B cell (primary cell): Measurements from ENCODE around the gene DPY19L1. TPM values are rescaled to one million over a fixed set of nuclear protein-coding genes. Genes with fewer than 3 reads are reported as not detected.

ENCODE experiments used
- ATAC-seq: fragments of 200-7000 bp; cut with Tn5 transposase; one replicate; pipeline ENCODE4 v1.10.0; 2021; ENCODE audit warnings: low read depth, mild to moderate bottlenecking, moderate number of reproducible peaks, moderate library complexity
- CTCF ChIA-PET: fragments of 350-600 bp; sonication (Branson Sonifier 250); formaldehyde crosslinking; loops from one replicate; lab custom pipeline; 2021; ENCODE audit warnings: antibody characterized with exemption, inconsistent platforms; lab: Charles Lee
- POLR2A ChIA-PET: fragments of 350-600 bp; sonication (Branson Sonifier 250); formaldehyde crosslinking; loops from one replicate; lab custom pipeline; 2021; ENCODE audit warnings: antibody characterized with exemption; lab: Charles Lee
- DNase-seq: peaks from one replicate; pipeline ENCODE4 v3.0.0; 2013
- H2AFZ ChIP-seq: 2 replicates; pipeline ENCODE4 v1.6.1; 2012; ENCODE audit warnings: mild to moderate bottlenecking, low read depth, low read length; ENCODE audit not compliant: insufficient read depth, poor library complexity, severe bottlenecking
- H3K27ac ChIP-seq, 2 donors: 1 replicate in 1 of 2; 2 replicates in 1 of 2; pipeline ENCODE4 v1.5.1; 2012 to 2013; ENCODE audit warnings: low read length in 2 of 2, mild to moderate bottlenecking in 2 of 2, moderate library complexity in 1 of 2
- H3K27me3 ChIP-seq, 4 experiments: fragments of 200-600 bp in 1 of 4; sonication (generic) in 1 of 4; replicated peaks in 1 of 4; 1 replicate in 2 of 4; 2 replicates in 2 of 4; pipeline versions ENCODE4 v1.6.1 to v1.7.0; 2013 to 2016; ENCODE audit warnings: low read length in 3 of 4, mild to moderate bottlenecking in 2 of 4, mixed read lengths in 1 of 4, moderate library complexity in 1 of 4; ENCODE audit not compliant: insufficient read depth in 4 of 4, control insufficient read depth in 3 of 4; ENCODE audit errors: control extremely low read depth in 1 of 4
- H3K36me3 ChIP-seq, 2 experiments: replicated peaks in 1 of 2; 1 replicate in 1 of 2; 2 replicates in 1 of 2; pipeline versions ENCODE4 v1.6.1 to v1.7.1; 2013; ENCODE audit warnings: low read length in 1 of 2; ENCODE audit not compliant: insufficient read depth in 2 of 2, control insufficient read depth in 1 of 2; ENCODE audit errors: control extremely low read depth in 1 of 2, extremely low read depth in 1 of 2
- H3K4me1 ChIP-seq, 2 donors: fragments of 200-600 bp in 1 of 2; sonication (generic) in 1 of 2; 1 replicate in 1 of 2; 2 replicates in 1 of 2; pipeline versions ENCODE4 v1.5.1 to v1.6.1; 2013 to 2017; ENCODE audit warnings: low read length in 2 of 2; ENCODE audit not compliant: control insufficient read depth in 2 of 2, insufficient read depth in 2 of 2
- H3K4me2 ChIP-seq: replicated peaks from 2 replicates; pipeline ENCODE3; 2012; ENCODE audit warnings: mild to moderate bottlenecking, low read depth, low read length; ENCODE audit not compliant: poor library complexity, severe bottlenecking
- H3K4me3 ChIP-seq, 5 experiments: fragments of 200-600 bp in 1 of 5; sonication (generic) in 1 of 5; 1 replicate in 3 of 5; 2 replicates in 2 of 5; pipeline versions ENCODE4 v1.5.1 to v1.7.0; 2011 to 2016; ENCODE audit warnings: low read length in 4 of 5, mild to moderate bottlenecking in 4 of 5, low read depth in 2 of 5, control low read depth in 1 of 5, moderate library complexity in 1 of 5; ENCODE audit not compliant: insufficient read depth in 1 of 5; ENCODE audit errors: control extremely low read depth in 1 of 5, extremely low read depth in 1 of 5
- H3K79me2 ChIP-seq: fragments of 200-600 bp; sonication (generic); one replicate; pipeline ENCODE4 v1.6.0; 2016; ENCODE audit warnings: low read length; ENCODE audit not compliant: control insufficient read depth, insufficient read depth
- H3K9ac ChIP-seq: fragments of 200-600 bp; sonication (generic); 2 replicates; pipeline ENCODE4 v1.6.1; 2017; ENCODE audit warnings: mild to moderate bottlenecking, low read length, moderate library complexity
- H3K9me3 ChIP-seq, 3 donors: one replicate each; pipeline versions ENCODE4 v1.6.1 to v1.7.1; 2013; ENCODE audit warnings: low read length in 2 of 3; ENCODE audit not compliant: control insufficient read depth in 2 of 3, insufficient read depth in 1 of 3; ENCODE audit errors: control extremely low read depth in 1 of 3
- H4K20me1 ChIP-seq: 2 replicates; pipeline ENCODE4 v1.6.0; 2012; ENCODE audit warnings: mild to moderate bottlenecking, low read length; ENCODE audit not compliant: insufficient read depth, control insufficient read depth, poor library complexity, severe bottlenecking
- H3K27ac Mint-ChIP-seq: one replicate; pipeline ENCODE4 v1.8.0; 2021; ENCODE audit warnings: mixed read lengths
- H3K27me3 Mint-ChIP-seq: one replicate; pipeline ENCODE4 v1.8.0; 2021; ENCODE audit warnings: mixed read lengths
- H3K4me1 Mint-ChIP-seq: one replicate; pipeline ENCODE4 v1.8.0; 2021; ENCODE audit warnings: mixed read lengths
- H3K4me3 Mint-ChIP-seq: one replicate; pipeline ENCODE4 v1.8.0; 2021; ENCODE audit warnings: mixed read lengths
- H3K9me3 Mint-ChIP-seq: one replicate; pipeline ENCODE4 v1.8.0; 2022; ENCODE audit warnings: mixed read lengths; ENCODE audit not compliant: insufficient read depth
- EZH2 ChIP-seq: IDR thresholded peaks from 2 replicates; pipeline ENCODE4 v1.6.1; 2012; ENCODE audit warnings: borderline replicate concordance, low read depth, mild to moderate bottlenecking, moderate library complexity, low read length; ENCODE audit not compliant: insufficient read depth, poor library complexity, severe bottlenecking
- WGBS: methylation state at CpG from one replicate; pipeline ENCODE4 v1.1.5; 2013; ENCODE audit warnings: missing lambda C conversion rate; ENCODE audit not compliant: insufficient coverage; 5-methylcytosine and 5-hydroxymethylcytosine counted together
- intact Hi-C: fragments of 100-400 bp; cut with micrococcal nuclease; formaldehyde crosslinking; loops from one replicate; pipeline ENCODE4 v1.10.0; 2022
- polyA plus RNA-seq: library from polyadenylated mRNA; depleted of rRNA; stranded (reverse); fragments of >200 nt; gene quantifications from 2 replicates; pipeline ENCODE4 v1.2.3, GENCODE V29; 2012
- total RNA-seq, 2 donors: library from RNA; stranded (reverse); fragments of 120-200 nt in 1 of 2; gene quantifications; 1 replicate in 1 of 2; 2 replicates in 1 of 2; pipeline versions ENCODE4 v1.2.3 to v1.2.4, GENCODE V29; 2013 to 2022
- TF ChIP-seq, protein P1 (sequence below): fragments of 200-600 bp; IDR thresholded peaks from one replicate; pipeline ENCODE4 v1.8.0; 2022; ENCODE audit warnings: antibody characterized with exemption, mild to moderate bottlenecking

Gene DPY19L1
- total and polyA plus RNA-seq, 2 donors (not counting 1 experiment from before 2014, with no cell fraction given) = 2.0 to 13.0 TPM

DNA sequence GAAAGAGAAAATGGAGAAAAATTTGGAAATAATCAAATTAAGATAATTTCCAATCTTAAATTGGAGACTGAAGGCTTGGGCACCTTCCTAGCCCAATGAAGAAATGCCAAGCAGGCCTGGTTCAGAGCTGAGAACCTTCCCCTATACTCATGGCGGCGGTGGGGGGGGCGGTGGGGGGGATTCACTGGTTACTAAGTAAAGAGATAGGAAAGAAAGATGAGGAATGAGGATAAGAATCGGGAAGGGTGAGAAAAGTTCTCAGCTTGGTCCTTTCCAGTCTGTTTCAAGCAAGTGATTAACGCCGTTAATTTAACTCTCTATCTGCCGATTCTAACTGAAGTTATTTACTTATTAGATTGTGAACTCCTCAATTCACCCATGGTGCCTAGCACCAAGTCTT lies 41.5 kb downstream of the DPY19L1 start:
- intact Hi-C loops = no loop called here
- Mint-ChIP-seq H3K9me3 (no peaks in the 10 kb centered on the region), H3K4me1 (no peaks in the 10 kb centered on the region), H3K27ac (no peak overlapping the region), H3K4me3 (no peak overlapping the region), H3K27me3 (no peaks in the 10 kb centered on the region)
- no peak overlapping the region for H3K27ac ChIP-seq
- no peaks in the 10 kb centered on the region for H3K9me3 ChIP-seq
- H3K4me1 ChIP-seq = no peaks in the 10 kb centered on the region
- H3K4me2 ChIP-seq = no peak overlapping the region
- H3K79me2 ChIP-seq = no peaks in the 10 kb centered on the region
- no peak overlapping the region for H2AFZ ChIP-seq
- H4K20me1 ChIP-seq = no peaks in the 10 kb centered on the region
- TF ChIP-seq EZH2 = no peak
- TF ChIP-seq, protein P1, sequence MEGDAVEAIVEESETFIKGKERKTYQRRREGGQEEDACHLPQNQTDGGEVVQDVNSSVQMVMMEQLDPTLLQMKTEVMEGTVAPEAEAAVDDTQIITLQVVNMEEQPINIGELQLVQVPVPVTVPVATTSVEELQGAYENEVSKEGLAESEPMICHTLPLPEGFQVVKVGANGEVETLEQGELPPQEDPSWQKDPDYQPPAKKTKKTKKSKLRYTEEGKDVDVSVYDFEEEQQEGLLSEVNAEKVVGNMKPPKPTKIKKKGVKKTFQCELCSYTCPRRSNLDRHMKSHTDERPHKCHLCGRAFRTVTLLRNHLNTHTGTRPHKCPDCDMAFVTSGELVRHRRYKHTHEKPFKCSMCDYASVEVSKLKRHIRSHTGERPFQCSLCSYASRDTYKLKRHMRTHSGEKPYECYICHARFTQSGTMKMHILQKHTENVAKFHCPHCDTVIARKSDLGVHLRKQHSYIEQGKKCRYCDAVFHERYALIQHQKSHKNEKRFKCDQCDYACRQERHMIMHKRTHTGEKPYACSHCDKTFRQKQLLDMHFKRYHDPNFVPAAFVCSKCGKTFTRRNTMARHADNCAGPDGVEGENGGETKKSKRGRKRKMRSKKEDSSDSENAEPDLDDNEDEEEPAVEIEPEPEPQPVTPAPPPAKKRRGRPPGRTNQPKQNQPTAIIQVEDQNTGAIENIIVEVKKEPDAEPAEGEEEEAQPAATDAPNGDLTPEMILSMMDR = no peak
- WGBS = 100% methylated on average over 2 of the region's 7 CpGs
- ChIA-PET CTCF (no interaction called here), POLR2A (no interaction called here)
- ATAC-seq (no peak), DNase-seq (no peak)
- no peaks in the 10 kb centered on the region for H3K36me3 ChIP-seq
- no peak overlapping the region for H3K4me3 ChIP-seq
- no peaks in the 10 kb centered on the region for H3K27me3 ChIP-seq
- H3K9ac ChIP-seq = no peak overlapping the region

DNA sequence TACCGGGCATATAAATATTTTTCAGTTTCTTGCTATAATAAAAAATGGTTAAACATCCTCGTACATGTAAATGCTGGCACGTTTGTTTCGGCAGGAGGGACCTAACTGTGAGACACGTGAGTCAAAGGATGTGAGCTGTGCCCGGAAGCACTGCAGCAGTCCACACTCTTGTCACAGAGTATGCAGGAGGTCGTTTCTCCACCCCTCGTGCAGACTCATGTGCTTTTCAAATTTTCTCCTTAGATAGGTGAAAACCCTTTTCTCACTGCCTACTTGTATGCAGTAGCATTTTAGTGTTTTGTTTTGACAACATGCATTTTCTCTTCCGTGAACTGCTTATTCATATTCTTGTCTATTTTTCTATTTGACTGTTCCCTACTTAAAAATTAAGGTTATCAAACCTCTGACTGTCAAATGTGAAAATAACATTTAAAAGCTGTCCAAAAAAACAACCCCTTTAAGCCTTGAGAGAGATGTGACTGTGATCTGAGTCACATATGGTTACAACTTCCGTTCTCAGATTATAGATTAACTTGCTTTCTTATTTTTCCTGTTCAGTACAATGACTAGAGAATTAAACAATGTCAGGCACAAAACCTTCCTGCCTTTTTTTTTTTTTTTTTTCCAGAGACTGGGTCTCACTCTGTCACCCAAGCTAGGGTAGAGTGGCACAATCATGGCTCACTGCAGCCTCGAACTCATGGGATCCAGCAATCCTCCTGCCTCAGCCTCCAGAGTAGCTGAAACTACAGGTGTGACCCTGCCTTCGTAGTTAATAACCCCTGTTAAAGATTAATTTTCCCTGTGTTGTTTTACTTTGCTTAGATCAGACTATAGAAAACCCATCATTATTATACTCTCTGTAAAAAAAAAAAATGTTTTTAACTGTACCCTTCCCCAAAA lies 45.1 kb downstream of the DPY19L1 start:
- Histone ChIP-seq H3K4me3 (peak overlapping the region in 1 of 5 experiments; percentile 11), H4K20me1 (no peaks in the 10 kb centered on the region), H3K9me3 (no peaks in the 10 kb centered on the region), H3K79me2 (no peaks in the 10 kb centered on the region), H3K36me3 (no peaks in the 10 kb centered on the region), H3K27ac (no peak overlapping the region), H2AFZ (no peak overlapping the region), H3K4me2 (no peak overlapping the region), H3K4me1 (no peaks in the 10 kb centered on the region), H3K9ac (no peak overlapping the region), H3K27me3 (no peaks in the 10 kb centered on the region)
- Mint-ChIP-seq H3K4me1 (no peaks in the 10 kb centered on the region), H3K27me3 (no peaks in the 10 kb centered on the region), H3K9me3 (no peaks in the 10 kb centered on the region), H3K27ac (no peak overlapping the region), H3K4me3 (no peak overlapping the region)
- POLR2A ChIA-PET = interaction anchor here (0.6 kb wide), 1 partner anchor 1016 kb away, joined by 4 read pairs; no protein-coding TSS in a partner anchor
- intact Hi-C loops = no loop called here
- DNase-seq (no peak), ATAC-seq (no peak)
- CTCF ChIA-PET = no interaction called here
- no peak for TF ChIP-seq EZH2
- TF ChIP-seq, protein P1 = no peak
- 72% methylated on average over 5 of the region's 12 CpGs for WGBS
